Fibroblast of upper back skin (primary cell): Measurements from ENCODE around the gene ZNF862.
"Not testable (repeated sequence)": the region's sequence is repeated elsewhere in the genome, so short reads cannot be mapped to it uniquely, and the experiment has no call there.

Source experiments
- DNase-seq: peaks from one replicate; pipeline ENCODE4 v3.0.0-alpha.2; 2013

The ZNF862 gene

GRCh38 chr7:149825567-149826343 lies 12.4 kb upstream of the ZNF862 start:
- no peak for DNase-seq

DNA sequence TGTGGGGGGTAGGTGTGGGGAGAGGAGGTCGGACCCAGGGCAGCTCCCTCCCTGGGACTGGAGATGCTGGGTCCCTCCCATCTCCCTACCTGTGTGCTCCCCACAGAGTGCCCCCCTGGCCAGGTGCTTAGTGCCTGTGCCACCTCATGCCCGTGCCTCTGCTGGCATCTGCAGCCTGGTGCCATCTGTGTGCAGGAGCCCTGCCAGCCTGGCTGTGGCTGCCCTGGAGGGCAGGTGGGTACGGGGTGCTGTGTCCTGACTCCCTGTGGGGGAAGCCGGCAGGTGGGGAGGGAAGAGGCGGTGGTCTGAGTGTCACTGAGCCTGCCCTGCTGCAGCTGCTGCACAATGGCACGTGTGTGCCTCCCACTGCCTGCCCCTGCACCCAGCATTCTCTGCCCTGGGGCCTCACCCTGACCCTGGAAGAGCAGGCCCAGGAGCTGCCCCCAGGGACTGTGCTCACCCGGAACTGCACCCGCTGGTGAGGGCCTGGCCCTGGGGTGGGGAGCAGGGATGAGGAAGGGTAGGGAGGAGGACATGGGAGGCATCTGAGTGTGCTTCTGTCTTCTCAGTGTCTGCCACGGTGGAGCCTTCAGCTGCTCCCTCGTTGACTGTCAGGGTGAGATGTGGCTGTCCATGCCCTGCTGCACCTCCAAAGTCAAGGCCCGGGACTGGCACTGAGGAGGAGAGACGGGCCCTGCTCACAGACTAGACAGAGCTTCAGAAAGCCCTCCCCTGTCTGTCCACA lies 11.7 kb upstream of the ZNF862 start:
- no peak for DNase-seq

DNA sequence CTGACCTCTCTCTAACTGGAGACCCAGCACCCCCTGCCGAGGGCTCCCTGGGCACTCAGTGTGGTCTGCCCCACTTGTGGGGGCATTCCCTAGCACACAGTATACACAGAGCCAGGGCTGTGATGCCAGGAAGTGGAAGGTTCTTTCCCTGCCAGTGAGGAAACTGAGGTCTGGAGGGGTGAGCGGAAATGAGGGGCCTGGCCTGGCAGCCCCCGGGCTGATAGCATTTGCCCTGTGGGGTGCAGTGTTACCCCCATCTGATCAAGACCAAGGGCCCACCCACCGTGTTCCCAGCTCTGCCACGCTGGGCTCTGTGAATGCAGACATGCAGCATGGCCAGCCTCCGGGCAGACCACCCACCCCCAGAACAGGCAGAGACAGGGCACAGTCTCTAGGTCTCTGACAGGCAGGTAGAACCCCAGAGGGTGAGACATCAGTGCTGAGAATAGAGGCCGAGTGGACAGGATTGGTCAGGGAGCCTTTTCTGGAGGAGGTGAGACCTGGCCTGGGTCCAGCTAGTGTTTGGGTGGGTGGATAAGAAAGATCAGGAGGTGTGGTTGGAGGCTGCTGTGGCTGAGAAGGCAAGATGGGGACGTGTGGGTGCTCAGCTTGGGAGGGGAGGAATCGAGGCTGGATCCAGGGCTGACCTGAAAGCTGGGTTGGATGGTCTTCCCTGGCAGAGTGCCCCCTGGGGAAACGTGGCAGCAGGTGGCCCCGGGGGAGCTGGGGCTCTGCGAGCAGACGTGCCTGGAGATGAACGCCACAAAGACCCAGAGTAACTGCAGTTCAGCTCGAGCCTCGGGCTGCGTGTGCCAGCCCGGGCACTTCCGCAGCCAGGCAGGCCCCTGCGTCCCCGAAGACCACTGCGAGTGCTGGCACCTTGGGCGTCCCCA lies 10.8 kb upstream of the ZNF862 start:
- DNase-seq = no peak

DNA sequence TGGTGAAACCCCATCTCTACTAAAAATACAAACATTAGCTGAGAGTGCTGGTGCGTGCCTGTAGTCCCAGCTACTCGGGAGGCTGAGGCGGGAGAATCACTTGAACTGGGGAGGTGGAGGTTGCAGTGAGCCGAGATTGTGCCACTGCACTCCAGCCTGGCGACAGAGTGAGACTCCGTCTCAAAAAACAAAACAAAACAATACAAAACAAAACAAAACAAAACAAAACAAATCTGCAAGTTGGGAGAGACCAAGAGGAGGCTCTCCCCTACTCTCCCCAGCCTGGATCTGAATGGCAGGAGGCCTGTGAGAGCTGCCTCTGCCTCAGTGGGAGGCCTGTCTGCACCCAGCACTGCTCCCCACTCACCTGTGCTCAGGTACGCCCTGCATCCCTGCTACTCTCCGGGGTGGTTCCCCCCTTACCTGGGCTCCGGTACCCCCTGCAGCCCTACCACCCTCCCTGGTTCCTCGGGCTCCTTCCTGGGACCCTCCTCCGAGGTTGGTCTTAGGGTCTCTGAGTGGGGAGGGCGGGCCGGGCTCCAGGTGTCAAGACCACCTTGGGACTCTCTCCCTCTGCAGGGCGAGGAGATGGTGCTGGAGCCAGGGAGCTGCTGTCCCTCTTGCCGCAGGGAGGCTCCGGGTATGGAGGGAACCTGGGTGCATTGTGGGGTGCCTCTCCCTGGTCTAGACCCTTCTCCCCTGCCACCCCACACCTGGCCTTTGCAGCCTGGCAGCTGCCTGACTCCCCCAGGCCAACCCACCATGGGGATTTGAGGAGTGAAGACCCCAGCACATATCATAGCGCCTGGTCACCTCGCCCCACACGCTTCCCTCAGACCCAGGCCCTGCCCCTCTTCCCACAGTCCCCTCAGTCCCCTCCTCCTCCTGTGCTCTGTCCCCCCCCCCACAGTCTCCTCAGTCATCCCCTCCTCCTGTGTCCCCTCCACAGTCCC lies 9.5 kb upstream of the ZNF862 start:
- no peak for DNase-seq

GRCh38 chr7:149830527-149830926 lies 7.6 kb upstream of the ZNF862 start:
- DNase-seq = not testable (repeated sequence)

GRCh38 chr7:149830997-149831740 lies 7.0 kb upstream of the ZNF862 start:
- no peak for DNase-seq

GRCh38 chr7:149831741-149832219 lies 6.4 kb upstream of the ZNF862 start:
- no peak for DNase-seq

GRCh38 chr7:149832332-149833041 lies 5.7 kb upstream of the ZNF862 start:
- DNase-seq = no peak

GRCh38 chr7:149833495-149834130 lies 4.6 kb upstream of the ZNF862 start:
- no peak for DNase-seq

DNA sequence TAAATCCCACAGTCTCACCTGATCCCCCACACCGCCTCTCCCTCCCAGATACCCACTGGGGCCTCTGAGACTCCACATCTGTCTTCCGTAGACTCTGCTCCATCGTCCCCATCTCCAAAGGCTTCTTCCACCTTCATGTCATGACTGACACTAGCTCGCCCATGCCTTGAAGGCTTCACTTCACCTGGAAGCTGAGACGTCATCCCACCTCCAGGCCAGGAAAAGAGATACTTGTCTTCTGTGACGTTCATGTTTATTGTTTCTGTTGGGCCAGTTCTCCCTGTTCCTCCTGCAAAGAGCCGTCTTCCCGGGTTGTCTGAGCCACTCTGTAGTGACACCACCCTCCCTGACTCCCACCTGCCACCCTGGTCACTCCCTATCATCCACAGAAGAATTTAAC lies 3.6 kb upstream of the ZNF862 start:
- DNase-seq = no peak

DNA sequence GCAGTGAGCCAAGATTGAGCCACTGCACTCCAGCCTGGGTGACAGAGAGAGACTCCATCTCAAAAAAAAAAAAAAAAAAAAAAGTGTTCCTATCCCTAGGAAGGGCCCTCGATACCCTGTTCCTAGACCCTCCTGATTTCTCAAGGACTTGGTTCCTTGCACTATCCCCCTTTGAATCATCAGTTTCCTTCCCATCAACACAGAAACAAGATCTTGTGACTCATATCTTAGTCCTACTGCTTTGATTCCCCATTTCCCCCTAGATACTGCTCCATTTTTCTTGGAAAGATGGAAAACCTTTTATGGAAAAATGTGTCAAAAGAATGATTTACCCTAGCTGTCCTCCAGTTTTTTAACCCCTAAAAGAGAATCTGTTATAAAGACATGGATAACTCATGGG lies 1.7 kb upstream of the ZNF862 start:
- no peak for DNase-seq

- no peak for DNase-seq
These were observed 481 bp upstream of the ZNF862 start for GRCh38 chr7:149837564-149838223.

GRCh38 chr7:149838992-149839408 lies 825 bp downstream of the ZNF862 start:
- no peak for DNase-seq

DNA sequence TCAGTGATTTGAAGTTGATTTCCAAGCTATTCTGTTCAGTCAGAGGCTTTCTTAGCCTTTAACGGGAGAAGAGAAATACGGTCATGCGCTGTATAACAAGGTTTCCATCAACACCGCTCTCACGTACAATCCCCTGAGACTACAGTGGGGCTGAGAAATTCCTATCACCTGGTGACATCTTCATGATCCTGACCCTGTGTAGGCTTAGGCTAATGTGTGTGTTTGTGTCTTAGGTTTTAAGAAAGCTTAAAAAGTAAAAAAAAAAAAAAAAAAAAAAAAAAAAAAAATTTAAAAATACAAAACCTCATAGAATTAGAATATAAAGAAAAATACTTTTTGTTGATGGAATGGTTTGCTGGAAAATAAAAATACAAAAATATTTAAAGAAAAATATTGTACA lies 1.8 kb downstream of the ZNF862 start:
- DNase-seq = no peak

GRCh38 chr7:149843566-149843965 lies 5.4 kb downstream of the ZNF862 start:
- DNase-seq = no peak

GRCh38 chr7:149844445-149844844 lies 6.3 kb downstream of the ZNF862 start:
- no peak for DNase-seq

DNA sequence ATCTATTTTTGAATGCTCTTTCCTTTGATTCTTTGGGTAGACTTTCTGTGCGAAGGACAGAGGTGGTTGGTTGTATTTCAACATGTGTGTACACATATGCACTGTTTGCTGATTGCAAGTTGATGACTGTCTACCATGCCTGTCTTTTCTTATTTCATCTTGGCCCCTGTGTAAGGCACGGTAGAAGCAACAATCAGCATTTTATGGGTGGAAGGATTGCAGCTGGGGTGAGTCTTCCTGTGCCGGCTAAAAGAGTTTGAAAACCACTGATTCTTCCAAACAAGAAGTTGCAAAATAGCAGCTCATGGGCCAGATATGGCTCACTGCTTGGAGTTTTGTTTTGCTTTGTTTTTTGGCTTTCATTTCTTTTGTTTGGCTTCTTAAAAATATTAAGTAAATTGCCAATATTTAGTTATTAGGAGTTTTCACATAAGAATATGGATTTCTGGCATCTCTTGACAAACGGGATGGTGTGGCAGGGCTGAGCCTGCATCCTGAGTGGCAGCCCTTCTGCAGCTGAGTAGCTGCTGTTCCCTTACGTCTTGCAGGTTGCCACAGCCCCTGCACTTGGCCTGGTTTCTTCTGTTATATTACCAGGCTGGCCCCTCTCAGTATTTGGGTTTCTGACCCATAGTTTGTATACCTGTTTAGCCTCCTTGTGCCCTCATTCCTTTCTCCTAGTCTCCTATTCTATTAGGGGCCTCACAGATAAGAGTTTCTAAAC lies 7.2 kb downstream of the ZNF862 start:
- DNase-seq = no peak

DNA sequence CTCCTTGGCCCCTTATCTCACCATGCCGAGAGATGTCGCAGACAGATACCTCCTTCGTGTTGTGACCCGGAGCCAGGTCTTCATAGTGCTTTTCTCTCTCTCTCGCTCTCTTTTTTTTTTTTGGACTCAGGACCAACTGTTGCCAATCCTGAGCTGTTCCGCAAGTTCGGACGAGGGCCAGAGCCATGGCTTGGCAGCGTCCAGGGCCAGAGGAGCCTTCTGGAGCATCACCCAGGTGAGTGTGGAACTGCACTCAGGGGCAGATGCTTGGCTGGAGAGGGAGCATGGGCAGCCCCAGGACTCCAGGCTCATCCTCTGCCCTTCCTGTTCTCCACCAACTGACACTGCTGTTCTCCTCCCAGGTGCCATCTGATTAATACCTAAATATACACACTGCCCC lies 7.8 kb downstream of the ZNF862 start:
- DNase-seq = no peak
